Measurements from ENCODE around the gene TM4SF1.

GRCh38 chr3:149384911-149385321 lies 7.5 kb upstream of the TM4SF1 start:
- no peak for TF ChIP-seq CTCF (IDR thresholded peaks at IDR 0.05 in 2 of 3, conservative IDR thresholded peaks at IDR 0.05 in 1 of 3; ENCODE audit: borderline replicate concordance in 1 of 3, insufficient read depth in 1 of 3, low read depth in 2 of 3, low read length in 2 of 3)
- TF ChIP-seq REST (IDR thresholded peaks at IDR 0.05; ENCODE audit: low read depth) = no peak
- no peak for TF ChIP-seq FOSL1 (IDR thresholded peaks at IDR 0.05; ENCODE audit: low read depth)
- TF ChIP-seq, protein P1, sequence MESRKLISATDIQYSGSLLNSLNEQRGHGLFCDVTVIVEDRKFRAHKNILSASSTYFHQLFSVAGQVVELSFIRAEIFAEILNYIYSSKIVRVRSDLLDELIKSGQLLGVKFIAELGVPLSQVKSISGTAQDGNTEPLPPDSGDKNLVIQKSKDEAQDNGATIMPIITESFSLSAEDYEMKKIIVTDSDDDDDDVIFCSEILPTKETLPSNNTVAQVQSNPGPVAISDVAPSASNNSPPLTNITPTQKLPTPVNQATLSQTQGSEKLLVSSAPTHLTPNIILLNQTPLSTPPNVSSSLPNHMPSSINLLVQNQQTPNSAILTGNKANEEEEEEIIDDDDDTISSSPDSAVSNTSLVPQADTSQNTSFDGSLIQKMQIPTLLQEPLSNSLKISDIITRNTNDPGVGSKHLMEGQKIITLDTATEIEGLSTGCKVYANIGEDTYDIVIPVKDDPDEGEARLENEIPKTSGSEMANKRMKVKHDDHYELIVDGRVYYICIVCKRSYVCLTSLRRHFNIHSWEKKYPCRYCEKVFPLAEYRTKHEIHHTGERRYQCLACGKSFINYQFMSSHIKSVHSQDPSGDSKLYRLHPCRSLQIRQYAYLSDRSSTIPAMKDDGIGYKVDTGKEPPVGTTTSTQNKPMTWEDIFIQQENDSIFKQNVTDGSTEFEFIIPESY (IDR thresholded peaks at IDR 0.05; ENCODE audit: extremely low read depth, insufficient replicate concordance, low read length) = no peak
- TF ChIP-seq SIN3A (IDR thresholded peaks at IDR 0.05; ENCODE audit: low read depth) = no peak
- no peak for TF ChIP-seq POLR2AphosphoS5 (IDR thresholded peaks at IDR 0.05; ENCODE audit: low read depth, low read length)
- TF ChIP-seq EZH2 (IDR thresholded peaks at IDR 0.05) = no peak
- TF ChIP-seq SRF (IDR thresholded peaks at IDR 0.05; ENCODE audit: low read depth) = no peak
- TF ChIP-seq EZH2phosphoT487 (IDR thresholded peaks at IDR 0.05; ENCODE audit: borderline replicate concordance) = no peak
- no peak for TF ChIP-seq JUND (IDR thresholded peaks at IDR 0.05)
